Ecto neural progenitor cell (in vitro differentiated cells): Measurements from ENCODE around the gene DMTF1.
"Not testable (repeated sequence)": the region's sequence is repeated elsewhere in the genome, so short reads cannot be mapped to it uniquely, and the experiment has no call there.

Experiments
- DNase-seq: peaks from one replicate; pipeline ENCODE4 v3.0.0-alpha.2; 2018; ENCODE audit warnings: low spot score

The DMTF1 gene

GRCh38 chr7:87226495-87226894 is 74.2 kb downstream of the DMTF1 start:
- no peak for DNase-seq

- DNase-seq = no peak
These were observed 79.0 kb downstream of the DMTF1 start for GRCh38 chr7:87231258-87231657.

- DNase-seq = no peak
These were observed 79.5 kb downstream of the DMTF1 start for GRCh38 chr7:87231711-87232110.

DNA sequence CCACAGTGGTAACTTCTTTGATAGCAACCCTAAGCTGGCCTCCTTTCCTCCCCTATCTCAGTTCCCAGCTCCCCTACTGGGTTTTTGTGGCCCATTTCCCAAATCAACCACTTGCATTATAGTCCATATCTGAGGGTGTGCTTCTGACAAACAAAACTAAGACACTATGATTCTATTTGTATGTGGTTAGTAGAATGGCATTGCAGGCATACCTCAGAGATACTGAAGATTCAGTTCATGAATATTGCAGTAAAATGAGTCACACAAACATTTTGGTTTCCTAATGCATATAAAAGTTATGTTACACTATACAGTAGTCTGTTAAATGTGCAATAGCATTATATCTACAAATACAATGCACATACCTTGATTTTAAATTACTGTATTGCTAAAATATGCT is 82.7 kb downstream of the DMTF1 start:
- no peak for DNase-seq

DNA sequence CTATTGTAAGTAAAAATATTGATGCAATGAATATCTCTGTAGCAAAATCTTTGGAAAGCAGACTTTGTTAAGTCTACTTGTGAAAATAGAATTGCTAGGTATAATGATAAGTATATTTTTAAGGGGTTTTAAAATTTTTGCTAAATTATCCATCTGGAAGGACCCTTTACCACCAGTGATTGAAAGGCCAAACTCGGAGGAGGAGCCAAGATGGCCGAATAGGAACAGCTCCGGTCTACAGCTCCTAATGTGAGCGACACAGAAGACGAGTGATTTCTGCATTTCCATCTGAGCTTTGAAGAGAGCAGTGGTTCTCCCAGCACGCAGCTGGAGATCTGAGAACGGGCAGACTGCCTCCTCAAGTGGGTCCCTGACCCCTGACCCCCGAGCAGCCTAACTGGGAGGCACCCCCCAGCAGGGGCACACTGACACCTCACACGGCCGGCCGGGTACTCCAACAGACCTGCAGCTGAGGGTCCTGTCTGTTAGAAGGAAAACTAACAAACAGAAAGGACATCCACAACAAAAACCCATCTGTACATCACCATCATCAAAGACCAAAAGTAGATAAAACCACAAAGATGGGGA is 86.3 kb downstream of the DMTF1 start:
- DNase-seq = not testable (repeated sequence)

GRCh38 chr7:87245671-87246070 is 93.4 kb downstream of the DMTF1 start:
- DNase-seq = not testable (repeated sequence)
